Non-pigmented ciliary epithelial cell (primary cell): ENCODE results near the gene LAMC1.

ENCODE experiments used
- DNase-seq: peaks from one replicate; pipeline ENCODE4 v3.0.0-alpha.2; 2010; ENCODE audit warnings: low read depth

LAMC1 gene

DNA sequence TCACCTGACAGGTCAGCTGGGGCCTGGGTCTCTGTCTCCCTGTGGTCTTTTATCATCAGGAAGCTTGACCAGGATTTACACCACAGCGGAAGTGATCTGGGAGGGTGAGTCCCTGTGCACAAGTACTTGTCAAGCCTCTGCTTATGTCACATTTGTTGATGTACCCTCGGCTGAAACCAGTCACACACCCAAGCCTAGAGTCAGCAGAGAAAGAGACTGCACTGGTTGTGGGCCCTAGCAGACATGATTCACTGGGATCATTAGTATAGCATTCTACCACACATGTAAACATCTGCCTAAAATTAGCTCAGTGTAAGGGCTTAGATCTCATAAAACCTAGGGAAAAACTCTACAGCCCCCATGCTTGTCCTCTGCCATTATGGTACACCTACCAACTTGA lies 83.5 kb downstream of the LAMC1 start:
- DNase-seq, result no peak

DNA sequence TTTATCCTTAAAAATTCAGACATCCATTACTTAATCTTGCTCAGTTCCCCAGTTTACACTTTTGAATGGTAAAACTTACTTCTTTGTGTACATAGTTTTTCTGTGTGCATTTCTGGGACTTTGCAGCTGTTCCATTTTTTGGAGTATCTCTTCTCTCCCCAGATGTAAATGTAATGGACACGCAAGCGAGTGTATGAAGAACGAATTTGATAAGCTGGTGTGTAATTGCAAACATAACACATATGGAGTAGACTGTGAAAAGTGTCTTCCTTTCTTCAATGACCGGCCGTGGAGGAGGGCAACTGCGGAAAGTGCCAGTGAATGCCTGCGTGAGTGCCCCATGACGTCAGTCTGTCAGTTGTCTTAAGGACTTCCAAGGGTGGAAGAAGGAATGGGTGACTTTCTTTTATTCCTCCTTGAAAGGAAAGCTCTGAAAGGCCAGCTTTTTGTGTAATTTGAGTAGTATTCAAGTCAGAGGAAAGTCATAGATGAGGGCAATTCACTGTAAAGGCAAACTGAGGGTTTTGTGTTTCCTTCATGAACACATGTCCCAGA lies 87.2 kb downstream of the LAMC1 start:
- DNase-seq, result no peak

- no peak for DNase-seq
These were observed 91.2 kb downstream of the LAMC1 start for GRCh38 chr1:183114441-183114840.

DNA sequence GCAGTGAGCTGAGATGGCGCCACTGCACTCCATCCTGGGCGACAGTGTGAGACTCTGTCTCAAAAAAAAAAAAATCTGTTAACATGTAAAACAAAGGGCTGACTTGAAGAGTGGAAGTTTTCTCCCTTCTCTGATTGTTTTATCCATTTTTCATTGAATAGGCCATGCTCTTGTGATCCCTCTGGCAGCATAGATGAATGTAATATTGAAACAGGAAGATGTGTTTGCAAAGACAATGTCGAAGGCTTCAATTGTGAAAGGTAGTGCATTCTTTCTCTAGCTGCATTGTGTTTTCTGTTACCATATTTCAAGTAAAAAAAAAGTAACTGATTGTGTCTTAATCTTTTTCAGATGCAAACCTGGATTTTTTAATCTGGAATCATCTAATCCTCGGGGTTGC lies 93.2 kb downstream of the LAMC1 start:
- no peak for DNase-seq

GRCh38 chr1:183121609-183122008 lies 98.4 kb downstream of the LAMC1 start:
- DNase-seq, result no peak

- DNase-seq, result no peak
These were observed 101.0 kb downstream of the LAMC1 start for GRCh38 chr1:183124259-183124658.

DNA sequence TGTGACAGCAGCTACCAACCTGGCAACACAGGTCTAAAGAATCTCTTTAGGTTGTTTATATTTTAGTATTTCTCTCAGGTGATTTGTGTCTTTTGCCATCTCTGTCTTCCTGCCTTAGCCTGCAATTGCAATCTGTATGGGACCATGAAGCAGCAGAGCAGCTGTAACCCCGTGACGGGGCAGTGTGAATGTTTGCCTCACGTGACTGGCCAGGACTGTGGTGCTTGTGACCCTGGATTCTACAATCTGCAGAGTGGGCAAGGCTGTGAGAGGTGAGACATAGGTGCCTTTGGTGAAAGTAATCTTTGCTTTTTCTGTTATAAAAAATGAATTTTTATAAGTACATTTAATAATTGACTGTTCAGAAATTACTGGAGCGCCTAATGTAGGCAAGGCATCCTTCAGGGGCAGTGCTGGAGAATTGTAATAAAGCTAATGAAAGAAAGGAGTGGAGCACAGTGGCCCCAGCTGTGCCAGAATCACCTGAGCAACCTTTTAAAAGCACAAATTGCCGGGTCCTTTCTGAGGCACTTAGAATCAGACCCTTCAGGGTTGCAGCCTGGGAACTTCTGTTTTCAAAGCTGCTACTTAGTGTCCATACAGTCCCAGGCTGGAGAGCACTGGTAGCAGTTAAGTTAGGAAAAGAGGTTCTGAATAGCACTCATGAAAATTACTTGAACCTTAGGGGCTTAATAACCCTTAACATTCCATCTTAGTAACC lies 102.2 kb downstream of the LAMC1 start:
- no peak for DNase-seq

DNA sequence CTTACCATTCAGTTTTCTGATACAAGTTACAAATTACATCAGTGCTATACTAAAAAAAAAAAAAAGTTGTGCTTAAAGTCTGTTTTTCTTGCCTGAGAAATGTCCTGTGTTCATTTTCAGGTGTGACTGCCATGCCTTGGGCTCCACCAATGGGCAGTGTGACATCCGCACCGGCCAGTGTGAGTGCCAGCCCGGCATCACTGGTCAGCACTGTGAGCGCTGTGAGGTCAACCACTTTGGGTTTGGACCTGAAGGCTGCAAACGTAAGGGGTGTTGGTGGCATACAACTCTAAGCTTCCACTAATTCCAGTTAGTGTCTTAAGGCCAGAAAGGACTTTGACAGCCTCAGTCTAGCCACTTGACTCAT lies 102.8 kb downstream of the LAMC1 start:
- DNase-seq, result no peak

GRCh38 chr1:183126528-183126927 lies 103.3 kb downstream of the LAMC1 start:
- DNase-seq, result no peak

DNA sequence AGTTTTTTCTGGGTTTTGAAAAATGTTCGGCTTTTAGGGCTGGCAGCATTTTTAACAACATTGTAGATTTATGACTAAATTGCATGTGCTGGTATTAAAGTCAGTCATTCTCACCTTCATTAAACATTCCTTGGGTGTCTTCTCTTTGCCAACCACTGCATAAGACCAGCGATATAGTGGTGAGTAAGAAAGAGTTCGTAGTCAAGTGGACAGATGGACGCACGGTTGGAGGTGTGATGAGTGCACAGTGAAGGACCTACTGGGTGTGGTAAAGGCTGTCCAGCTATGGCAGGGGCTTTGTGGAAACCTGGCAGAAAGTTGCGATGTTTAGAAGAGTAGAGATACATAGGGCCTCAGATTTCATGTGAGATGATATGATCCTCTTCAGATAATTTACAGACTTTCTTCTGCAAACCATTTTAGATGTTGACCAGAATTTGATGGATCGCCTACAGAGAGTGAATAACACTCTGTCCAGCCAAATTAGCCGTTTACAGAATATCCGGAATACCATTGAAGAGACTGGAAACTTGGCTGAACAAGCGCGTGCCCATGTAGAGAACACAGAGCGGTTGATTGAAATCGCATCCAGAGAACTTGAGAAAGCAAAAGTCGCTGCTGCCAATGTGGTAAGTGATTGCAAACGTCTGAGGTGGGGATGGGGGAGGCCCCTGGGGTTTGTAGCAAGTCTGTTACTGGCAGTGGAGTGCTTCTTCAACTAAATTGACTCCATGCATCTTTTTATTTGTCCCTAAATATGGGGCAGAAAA lies 106.9 kb downstream of the LAMC1 start:
- no peak for DNase-seq

DNA sequence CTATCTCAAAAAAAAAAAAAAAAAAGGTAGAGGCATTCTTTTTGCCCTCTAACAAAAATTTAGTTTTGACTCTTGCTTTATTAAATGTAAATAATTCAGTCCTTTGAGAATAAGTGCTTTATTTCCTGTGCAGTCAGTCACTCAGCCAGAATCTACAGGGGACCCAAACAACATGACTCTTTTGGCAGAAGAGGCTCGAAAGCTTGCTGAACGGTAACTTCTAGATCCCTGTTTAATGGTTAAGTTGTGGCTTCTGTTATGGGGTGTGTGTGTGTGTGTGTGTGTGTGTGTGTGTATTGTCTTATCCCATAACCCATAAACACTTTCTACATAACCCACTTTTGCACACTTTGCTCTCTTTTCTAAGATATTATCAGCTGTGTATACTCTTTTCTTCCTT lies 107.9 kb downstream of the LAMC1 start:
- no peak for DNase-seq

DNA sequence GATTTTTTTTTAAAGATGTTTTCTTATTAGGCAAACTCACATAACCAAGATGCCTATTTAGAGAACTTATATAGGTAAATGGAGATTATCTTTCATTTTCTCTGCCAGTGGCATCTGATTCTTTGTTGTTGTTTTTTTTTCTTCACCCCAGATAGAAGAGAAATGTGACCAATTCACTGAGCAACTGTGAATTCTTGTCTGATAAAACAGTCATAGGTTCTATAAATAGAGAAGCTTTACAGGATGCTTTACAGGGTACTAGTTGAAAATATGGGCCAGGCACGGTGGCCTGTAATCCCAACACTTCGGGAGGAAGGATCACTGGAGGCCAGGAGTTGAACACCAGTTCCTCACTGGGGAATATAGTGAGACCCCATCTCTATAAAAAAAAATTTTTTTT lies 112.1 kb downstream of the LAMC1 start:
- no peak for DNase-seq

DNA sequence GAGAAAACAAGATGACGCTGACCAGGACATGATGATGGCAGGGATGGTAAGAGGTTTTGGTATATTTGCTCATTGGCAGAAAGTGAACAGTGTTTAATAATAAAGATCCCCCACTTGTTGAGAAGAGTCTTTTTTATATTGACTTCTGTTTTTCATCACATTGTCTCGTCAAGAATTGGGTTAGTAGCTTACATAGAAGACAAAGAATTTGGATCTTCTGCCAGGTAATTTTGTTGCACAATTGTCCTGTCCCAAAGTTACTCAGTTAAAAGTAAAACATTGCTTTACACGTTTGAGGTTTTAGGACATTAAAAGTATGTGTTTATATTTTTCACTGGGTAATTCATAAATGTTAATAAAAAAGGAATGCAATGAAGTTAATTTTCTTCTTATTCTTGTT lies 114.6 kb downstream of the LAMC1 start:
- no peak for DNase-seq

DNA sequence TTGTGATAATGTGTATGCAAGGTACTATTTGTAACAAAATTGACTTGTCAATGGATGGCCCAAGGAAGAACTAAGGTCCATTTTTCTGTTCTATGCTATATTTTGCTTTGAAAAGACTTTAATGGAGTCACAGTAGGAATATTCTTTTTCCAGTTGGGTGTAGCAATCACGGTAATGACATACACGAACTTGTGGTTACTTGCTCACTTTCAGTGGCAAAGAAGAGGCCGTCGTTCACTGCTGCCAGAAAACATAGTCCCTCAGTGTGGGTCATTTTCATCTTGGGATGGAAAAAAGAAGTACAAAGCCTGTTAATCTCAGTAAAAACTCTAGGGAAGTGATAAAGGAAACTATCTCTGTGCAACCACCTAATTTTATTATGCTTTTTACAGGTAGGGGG lies 115.1 kb downstream of the LAMC1 start:
- DNase-seq, result no peak

DNA sequence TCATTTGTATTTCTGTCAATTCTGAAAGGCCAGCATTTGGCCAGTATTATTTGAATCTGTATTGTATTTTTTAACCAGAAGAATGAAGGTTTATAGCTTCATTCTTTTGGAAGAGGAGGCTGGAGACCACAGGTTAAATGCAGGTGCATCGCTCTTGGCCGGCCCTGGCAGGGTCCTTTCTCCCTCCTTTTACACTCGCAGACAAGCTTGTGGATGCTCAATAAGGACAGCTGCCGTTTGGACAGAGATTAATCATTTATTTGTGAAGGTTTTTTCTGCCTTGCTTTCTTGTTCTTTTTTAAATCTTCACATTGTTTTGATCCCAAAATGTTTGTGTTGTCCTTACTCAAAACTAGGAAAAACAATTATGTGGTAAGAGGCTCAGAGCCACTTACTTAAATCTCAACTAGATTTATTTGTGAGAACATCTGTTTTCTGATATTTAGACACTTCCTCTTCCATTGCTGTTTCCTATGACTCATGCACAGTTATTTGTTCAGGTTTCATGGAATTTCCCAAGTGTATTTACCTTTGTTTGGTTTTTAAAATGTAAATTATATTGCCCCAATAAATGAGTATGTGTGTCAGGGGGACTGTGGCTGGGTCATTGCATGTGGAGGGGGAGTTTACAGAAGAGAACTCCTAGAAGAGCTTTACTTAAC lies 116.2 kb downstream of the LAMC1 start:
- no peak for DNase-seq

- DNase-seq, result no peak
These were observed 117.4 kb downstream of the LAMC1 start for GRCh38 chr1:183140633-183141032.

- no peak for DNase-seq
These were observed 119.0 kb downstream of the LAMC1 start for GRCh38 chr1:183142171-183142570.

DNA sequence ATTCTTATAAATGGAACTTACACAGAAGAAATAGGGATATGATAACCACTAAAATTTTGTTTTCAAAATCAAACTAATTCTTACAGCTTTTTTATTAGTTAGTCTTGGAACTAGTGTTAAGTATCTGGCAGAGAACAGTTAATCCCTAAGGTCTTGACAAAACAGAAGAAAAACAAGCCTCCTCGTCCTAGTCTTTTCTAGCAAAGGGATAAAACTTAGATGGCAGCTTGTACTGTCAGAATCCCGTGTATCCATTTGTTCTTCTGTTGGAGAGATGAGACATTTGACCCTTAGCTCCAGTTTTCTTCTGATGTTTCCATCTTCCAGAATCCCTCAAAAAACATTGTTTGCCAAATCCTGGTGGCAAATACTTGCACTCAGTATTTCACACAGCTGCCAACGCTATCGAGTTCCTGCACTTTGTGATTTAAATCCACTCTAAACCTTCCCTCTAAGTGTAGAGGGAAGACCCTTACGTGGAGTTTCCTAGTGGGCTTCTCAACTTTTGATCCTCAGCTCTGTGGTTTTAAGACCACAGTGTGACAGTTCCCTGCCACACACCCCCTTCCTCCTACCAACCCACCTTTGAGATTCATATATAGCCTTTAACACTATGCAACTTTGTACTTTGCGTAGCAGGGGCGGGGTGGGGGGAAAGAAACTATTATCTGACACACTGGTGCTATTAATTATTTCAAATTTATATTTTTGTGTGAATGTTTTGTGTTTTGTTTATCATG lies 120.5 kb downstream of the LAMC1 start:
- DNase-seq, result no peak

DNA sequence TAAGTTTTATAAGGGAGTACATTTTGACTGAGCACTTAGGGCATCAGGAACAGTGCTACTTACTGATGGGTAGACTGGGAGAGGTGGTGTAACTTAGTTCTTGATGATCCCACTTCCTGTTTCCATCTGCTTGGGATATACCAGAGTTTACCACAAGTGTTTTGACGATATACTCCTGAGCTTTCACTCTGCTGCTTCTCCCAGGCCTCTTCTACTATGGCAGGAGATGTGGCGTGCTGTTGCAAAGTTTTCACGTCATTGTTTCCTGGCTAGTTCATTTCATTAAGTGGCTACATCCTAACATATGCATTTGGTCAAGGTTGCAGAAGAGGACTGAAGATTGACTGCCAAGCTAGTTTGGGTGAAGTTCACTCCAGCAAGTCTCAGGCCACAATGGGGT lies 121.5 kb downstream of the LAMC1 start:
- DNase-seq, result no peak

GRCh38 chr1:183147735-183148134 lies 124.5 kb downstream of the LAMC1 start:
- no peak for DNase-seq

- peak; percentile 48 for DNase-seq
These were observed 125.4 kb downstream of the LAMC1 start for GRCh38 chr1:183148599-183148998.

GRCh38 chr1:183149273-183149672 lies 126.1 kb downstream of the LAMC1 start:
- no peak for DNase-seq
